Neutrophil (primary cell): ENCODE measurements around the gene MEGF8.

Source experiments
- H3K27ac ChIP-seq: fragments of 200-600 bp; sonication (generic); 2 replicates; pipeline ENCODE4 v1.5.1; 2016; ENCODE audit warnings: mild to moderate bottlenecking, moderate library complexity
- H3K27me3 ChIP-seq: fragments of 200-600 bp; sonication (generic); 2 replicates; pipeline ENCODE4 v1.6.0; 2016; ENCODE audit warnings: mild to moderate bottlenecking
- H3K36me3 ChIP-seq: fragments of 200-600 bp; sonication (generic); 2 replicates; pipeline ENCODE4 v1.5.1; 2017
- H3K4me1 ChIP-seq, 2 experiments: fragments of 200-600 bp in 1 of 2; sonication (generic) in 1 of 2; 1 replicate in 1 of 2; 2 replicates in 1 of 2; pipeline versions ENCODE4 v1.5.1 to v1.6.1; 2013 to 2016; ENCODE audit warnings: low read depth in 1 of 2, low read length in 1 of 2, mild to moderate bottlenecking in 1 of 2, moderate library complexity in 1 of 2; ENCODE audit not compliant: control insufficient read depth in 1 of 2, insufficient read depth in 1 of 2
- H3K4me3 ChIP-seq, 2 experiments: fragments of 200-600 bp in 1 of 2; sonication (generic) in 1 of 2; 1 replicate in 1 of 2; 2 replicates in 1 of 2; pipeline ENCODE4 v1.5.1; 2013 to 2016; ENCODE audit warnings: low read depth in 1 of 2, low read length in 1 of 2, mild to moderate bottlenecking in 1 of 2, moderate library complexity in 1 of 2
- H3K9me3 ChIP-seq: fragments of 200-600 bp; sonication (generic); 2 replicates; pipeline ENCODE4 v1.5.1; 2016
- CTCF ChIP-seq: fragments of 200-600 bp; sonication (generic); IDR thresholded peaks from 2 replicates; pipeline ENCODE4 v1.5.1; 2016; ENCODE audit warnings: antibody characterized with exemption

The MEGF8 gene

DNA sequence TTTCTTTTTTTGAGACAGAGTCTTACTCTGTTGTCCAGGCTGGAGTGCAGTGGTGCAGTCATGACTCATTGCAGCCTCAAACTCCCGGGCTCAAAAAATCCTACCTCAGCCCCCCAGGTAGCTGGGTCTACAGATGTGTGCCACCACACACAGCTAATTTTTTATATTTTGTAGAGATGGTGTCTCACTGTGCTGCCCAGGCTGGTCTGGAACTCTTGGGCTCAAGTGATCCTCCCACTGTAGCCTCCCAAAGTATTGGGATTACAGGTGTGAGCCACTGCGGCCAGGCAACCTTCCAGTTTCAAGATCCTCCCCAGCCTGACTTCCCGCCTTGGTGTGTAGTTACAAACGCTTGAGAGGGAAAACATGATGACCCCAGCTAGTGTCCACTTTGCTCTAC lies 42.5 kb downstream of the MEGF8 start:
- no peak for TF ChIP-seq CTCF
- H3K4me3 ChIP-seq: no peak overlapping the region
- no peaks in the 10 kb centered on the region for H3K36me3 ChIP-seq
- H3K27me3 ChIP-seq: no peaks in the 10 kb centered on the region
- no peaks in the 10 kb centered on the region for H3K9me3 ChIP-seq
- H3K4me1 ChIP-seq: no peaks in the 10 kb centered on the region
- H3K27ac ChIP-seq: no peak overlapping the region

- Histone ChIP-seq H3K36me3 (no peaks in the 10 kb centered on the region), H3K4me1 (no peaks in the 10 kb centered on the region), H3K9me3 (no peaks in the 10 kb centered on the region), H3K27ac (no peak overlapping the region), H3K4me3 (no peak overlapping the region), H3K27me3 (no peaks in the 10 kb centered on the region)
- TF ChIP-seq CTCF: no peak
Observed at GRCh38 chr19:42368360-42368759, 42.9 kb downstream of the MEGF8 start.

GRCh38 chr19:42368765-42369164 lies 43.3 kb downstream of the MEGF8 start:
- H3K36me3 ChIP-seq: no peaks in the 10 kb centered on the region
- no peak overlapping the region for H3K27ac ChIP-seq
- no peaks in the 10 kb centered on the region for H3K27me3 ChIP-seq
- no peak for TF ChIP-seq CTCF
- no peak overlapping the region for H3K4me3 ChIP-seq
- H3K9me3 ChIP-seq: no peaks in the 10 kb centered on the region
- H3K4me1 ChIP-seq: no peaks in the 10 kb centered on the region

- no peak overlapping the region for H3K4me3 ChIP-seq
- H3K4me1 ChIP-seq: no peaks in the 10 kb centered on the region
- no peak for TF ChIP-seq CTCF
- H3K36me3 ChIP-seq: no peaks in the 10 kb centered on the region
- no peak overlapping the region for H3K27ac ChIP-seq
- no peaks in the 10 kb centered on the region for H3K27me3 ChIP-seq
- no peaks in the 10 kb centered on the region for H3K9me3 ChIP-seq
Observed at GRCh38 chr19:42369433-42370067, 44.1 kb downstream of the MEGF8 start.

GRCh38 chr19:42370068-42370520 lies 44.7 kb downstream of the MEGF8 start:
- Histone ChIP-seq H3K4me3 (no peak overlapping the region), H3K4me1 (no peaks in the 10 kb centered on the region), H3K9me3 (no peaks in the 10 kb centered on the region), H3K27ac (no peak overlapping the region), H3K27me3 (no peaks in the 10 kb centered on the region), H3K36me3 (no peaks in the 10 kb centered on the region)
- no peak for TF ChIP-seq CTCF
